C4-2B (cell line): ENCODE data around the gene AGAP1.

ENCODE experiments used
- H3K27ac ChIP-seq: fragments of 450-650 bp; 2 replicates; pipeline ENCODE4 v1.5.1; 2017
- ZFX ChIP-seq: fragments of 450-650 bp; IDR thresholded peaks from 2 replicates; pipeline ENCODE4 v1.6.1; 2017
- TF ChIP-seq, protein P1 (sequence below): fragments of 450-650 bp; conservative IDR thresholded peaks from 2 replicates; pipeline ENCODE4 v1.5.1; 2017; ENCODE audit warnings: mild to moderate bottlenecking

The AGAP1 gene

DNA sequence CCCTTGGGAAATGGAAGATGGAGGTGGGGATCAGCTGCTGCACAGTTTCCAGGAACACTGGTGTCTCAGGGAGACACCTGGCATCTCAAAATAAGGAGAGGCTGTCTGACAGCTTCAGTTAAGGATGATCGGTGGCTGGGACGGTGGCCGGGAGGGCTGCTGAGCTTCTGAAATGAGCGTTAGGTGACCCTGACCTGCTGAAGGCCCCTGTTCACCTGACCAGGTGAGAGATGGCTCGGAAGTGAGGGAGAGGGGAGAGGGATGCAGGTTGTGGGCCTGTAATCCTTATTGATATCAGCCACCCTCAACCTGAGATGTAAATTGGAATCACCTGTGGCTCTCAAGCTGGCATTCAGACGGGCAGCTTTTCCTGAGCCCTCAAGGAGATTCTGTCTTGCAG is 99.0 kb downstream of the AGAP1 start:
- no peak for TF ChIP-seq ZFX
- H3K27ac ChIP-seq = no peak overlapping the region

DNA sequence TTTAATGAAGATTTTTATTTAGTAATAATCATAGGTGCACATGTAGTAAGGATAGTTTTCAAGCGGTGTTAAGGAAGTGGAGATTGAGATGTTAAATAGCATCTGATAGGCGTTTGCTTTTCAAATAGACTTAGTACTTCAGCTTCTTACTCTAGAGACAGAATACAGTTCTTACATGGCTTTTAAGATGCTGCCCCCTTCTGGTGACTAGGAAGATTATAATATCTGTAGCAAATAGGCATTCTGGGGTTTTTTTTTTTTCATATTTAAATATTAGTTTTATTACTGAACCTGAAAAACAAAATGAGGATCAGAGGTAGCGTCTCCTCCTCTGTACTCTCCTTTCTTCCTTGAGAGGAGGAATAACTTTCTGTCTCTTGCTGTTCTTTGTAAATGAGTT is 100.2 kb downstream of the AGAP1 start:
- no peak overlapping the region for H3K27ac ChIP-seq
- no peak for TF ChIP-seq ZFX
- TF ChIP-seq, protein P1, sequence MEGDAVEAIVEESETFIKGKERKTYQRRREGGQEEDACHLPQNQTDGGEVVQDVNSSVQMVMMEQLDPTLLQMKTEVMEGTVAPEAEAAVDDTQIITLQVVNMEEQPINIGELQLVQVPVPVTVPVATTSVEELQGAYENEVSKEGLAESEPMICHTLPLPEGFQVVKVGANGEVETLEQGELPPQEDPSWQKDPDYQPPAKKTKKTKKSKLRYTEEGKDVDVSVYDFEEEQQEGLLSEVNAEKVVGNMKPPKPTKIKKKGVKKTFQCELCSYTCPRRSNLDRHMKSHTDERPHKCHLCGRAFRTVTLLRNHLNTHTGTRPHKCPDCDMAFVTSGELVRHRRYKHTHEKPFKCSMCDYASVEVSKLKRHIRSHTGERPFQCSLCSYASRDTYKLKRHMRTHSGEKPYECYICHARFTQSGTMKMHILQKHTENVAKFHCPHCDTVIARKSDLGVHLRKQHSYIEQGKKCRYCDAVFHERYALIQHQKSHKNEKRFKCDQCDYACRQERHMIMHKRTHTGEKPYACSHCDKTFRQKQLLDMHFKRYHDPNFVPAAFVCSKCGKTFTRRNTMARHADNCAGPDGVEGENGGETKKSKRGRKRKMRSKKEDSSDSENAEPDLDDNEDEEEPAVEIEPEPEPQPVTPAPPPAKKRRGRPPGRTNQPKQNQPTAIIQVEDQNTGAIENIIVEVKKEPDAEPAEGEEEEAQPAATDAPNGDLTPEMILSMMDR = peak; percentile 78

- no peak overlapping the region for H3K27ac ChIP-seq
- no peak for TF ChIP-seq ZFX
- TF ChIP-seq, protein P1 = no peak
These were observed 101.1 kb downstream of the AGAP1 start for GRCh38 chr2:235594964-235595363.

- TF ChIP-seq, protein P1 = peak; percentile 85
- TF ChIP-seq ZFX = no peak
- H3K27ac ChIP-seq = no peak overlapping the region
These were observed 101.7 kb downstream of the AGAP1 start for GRCh38 chr2:235595422-235596010.

DNA sequence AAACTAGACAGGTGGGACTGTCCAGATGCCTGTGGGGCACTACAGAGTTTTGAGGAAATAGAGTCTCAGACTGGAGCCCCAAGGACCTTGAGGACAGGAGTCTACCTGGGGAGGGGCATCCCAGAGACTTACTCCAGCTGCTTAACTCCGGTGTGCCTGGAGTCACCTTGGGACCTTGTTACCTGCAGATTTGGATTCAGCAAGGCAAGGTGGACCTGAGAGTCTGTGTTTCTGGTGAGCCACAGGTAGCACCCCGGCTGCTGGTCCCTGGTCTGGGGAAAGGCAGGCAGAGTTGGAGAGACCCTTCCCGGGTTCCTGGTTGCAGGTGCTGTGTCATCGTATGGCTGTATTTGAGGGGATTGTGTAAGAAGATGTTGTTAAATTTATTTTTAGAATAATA is 102.4 kb downstream of the AGAP1 start:
- TF ChIP-seq, protein P1 = no peak
- no peak for TF ChIP-seq ZFX

DNA sequence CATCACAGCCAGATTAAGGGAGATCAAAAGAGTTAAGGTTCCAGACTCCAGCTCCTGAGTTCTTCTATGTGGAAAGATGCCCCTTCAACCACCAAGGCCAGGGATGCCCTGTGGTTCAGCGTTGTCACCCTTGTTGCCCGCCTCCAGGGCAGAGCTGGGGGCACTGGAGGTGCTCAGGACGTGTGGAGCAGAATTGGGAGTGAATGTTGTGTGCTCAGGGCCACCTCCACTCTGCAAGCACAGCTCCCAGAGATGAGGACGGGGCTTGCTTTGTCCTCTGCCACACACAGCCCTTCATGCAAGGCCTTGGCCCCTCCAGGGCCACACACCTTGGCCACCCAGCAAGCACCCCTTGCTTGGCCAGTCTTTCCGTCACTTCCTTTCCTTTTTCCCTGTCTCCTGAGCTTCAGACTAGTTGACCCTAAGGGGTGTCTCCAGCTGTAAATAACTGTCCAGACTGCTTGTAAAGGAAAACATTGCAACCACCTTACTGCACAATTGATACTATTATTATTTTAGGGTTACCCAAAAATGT is 103.3 kb downstream of the AGAP1 start:
- no peak overlapping the region for H3K27ac ChIP-seq
- no peak for TF ChIP-seq ZFX
- TF ChIP-seq, protein P1 = no peak

More for the DNA sequence above, 102.4 kb downstream of the AGAP1 start:
- no peak overlapping the region for H3K27ac ChIP-seq

DNA sequence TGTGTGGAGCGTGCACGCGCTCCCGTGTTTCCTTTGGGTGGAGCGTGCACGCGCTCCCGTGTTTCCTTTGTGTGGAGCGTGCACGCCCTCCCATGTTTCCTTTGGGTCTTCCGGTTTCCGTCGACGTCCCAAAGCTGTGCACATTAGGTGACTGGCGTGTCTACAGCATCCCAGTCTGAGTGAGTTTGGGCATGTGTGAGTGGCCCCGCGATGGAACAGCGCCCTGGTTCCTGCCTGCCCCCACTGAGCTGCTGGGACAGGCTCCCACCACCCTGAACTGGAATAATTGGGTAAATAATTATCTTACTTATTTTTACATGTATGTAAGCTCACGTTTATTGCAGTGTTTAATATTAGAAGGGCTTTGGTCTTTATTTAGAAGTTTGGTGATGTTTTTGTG is 104.2 kb downstream of the AGAP1 start:
- H3K27ac ChIP-seq = no peak overlapping the region
- no peak for TF ChIP-seq ZFX
- TF ChIP-seq, protein P1 = no peak
